SK-N-SH treated with all-trans-retinoic acid at 6 μM for 48 hours (cell line): Measurements from ENCODE around the gene FOXN3.

Experiments
- ATAC-seq: fragments of 200-7000 bp; cut with Tn5 transposase; 3 replicates; pipeline ENCODE4 v1.9.1; 2020; ENCODE audit warnings: mild to moderate bottlenecking, moderate library complexity
- CREB5 ChIP-seq: fragments of 250-450 bp; sonication (Bioruptor Pico); IDR thresholded peaks from 2 replicates; pipeline ENCODE4 v1.5.1; 2020; ENCODE audit warnings: low read depth, mild to moderate bottlenecking, moderate library complexity
- CSDC2 ChIP-seq: fragments of 250-450 bp; sonication (Bioruptor Pico); IDR thresholded peaks from 2 replicates; pipeline ENCODE4 v1.5.0; 2020; ENCODE audit warnings: mild to moderate bottlenecking, moderate library complexity
- ESRRG ChIP-seq: fragments of 250-450 bp; sonication (Bioruptor Pico); IDR thresholded peaks from 2 replicates; pipeline ENCODE4 v1.6.1; 2021; ENCODE audit warnings: mild to moderate bottlenecking
- OSR1 ChIP-seq: fragments of 250-450 bp; sonication (Bioruptor Pico); IDR thresholded peaks from 2 replicates; pipeline ENCODE4 v1.8.0; 2022; ENCODE audit warnings: moderate library complexity, mild to moderate bottlenecking, inconsistent platforms
- POU6F1 ChIP-seq: fragments of 250-450 bp; sonication (Bioruptor Pico); IDR thresholded peaks from 2 replicates; pipeline ENCODE4 v1.8.0; 2021; ENCODE audit warnings: low read depth, mild to moderate bottlenecking, moderate library complexity, borderline replicate concordance
- PPARA ChIP-seq: fragments of 250-450 bp; sonication (Bioruptor Pico); IDR thresholded peaks from 2 replicates; pipeline ENCODE4 v1.5.0; 2020; ENCODE audit warnings: mild to moderate bottlenecking, borderline replicate concordance
- SNAI2 ChIP-seq: fragments of 250-450 bp; sonication (Bioruptor Pico); IDR thresholded peaks from 2 replicates; pipeline ENCODE4 v1.5.0; 2020; ENCODE audit warnings: mild to moderate bottlenecking, moderate library complexity
- TCF4 ChIP-seq: fragments of 250-450 bp; sonication (Bioruptor Pico); IDR thresholded peaks from 2 replicates; pipeline ENCODE4 v1.8.0; 2021; ENCODE audit warnings: mild to moderate bottlenecking, moderate library complexity, borderline replicate concordance
- TOX ChIP-seq: fragments of 250-450 bp; sonication (Bioruptor Pico); IDR thresholded peaks from 2 replicates; pipeline ENCODE4 v1.8.0; 2021; ENCODE audit warnings: mild to moderate bottlenecking, moderate library complexity, borderline replicate concordance
- TSHZ2 ChIP-seq: fragments of 250-450 bp; sonication (Bioruptor Pico); IDR thresholded peaks from 2 replicates; pipeline ENCODE4 v1.5.0; 2020; ENCODE audit warnings: mild to moderate bottlenecking, moderate library complexity
- ZC3H10 ChIP-seq: fragments of 250-450 bp; sonication (Bioruptor Pico); IDR thresholded peaks from 2 replicates; pipeline ENCODE4 v1.5.1; 2021; ENCODE audit warnings: mild to moderate bottlenecking, moderate library complexity
- ZFP3 ChIP-seq: fragments of 250-450 bp; sonication (Bioruptor Pico); IDR thresholded peaks from 2 replicates; pipeline ENCODE4 v1.5.0; 2020; ENCODE audit warnings: mild to moderate bottlenecking, moderate library complexity
- ZFP30 ChIP-seq: fragments of 450-650 bp; formaldehyde crosslinking; IDR thresholded peaks from 2 replicates; pipeline ENCODE4 v1.5.0; 2022; ENCODE audit warnings: mild to moderate bottlenecking, moderate library complexity
- ZNF565 ChIP-seq: fragments of 450-650 bp; formaldehyde crosslinking; conservative IDR thresholded peaks from 2 replicates; pipeline ENCODE4 v1.5.0; 2020; ENCODE audit warnings: low read depth, mild to moderate bottlenecking, moderate library complexity
- ZNF70 ChIP-seq: fragments of 450-650 bp; formaldehyde crosslinking; IDR thresholded peaks from 2 replicates; pipeline ENCODE4 v1.5.0; 2020; ENCODE audit warnings: mild to moderate bottlenecking, moderate library complexity
- ZNF8 ChIP-seq: fragments of 450-650 bp; formaldehyde crosslinking; IDR thresholded peaks from 2 replicates; pipeline ENCODE4 v1.5.0; 2020; ENCODE audit warnings: mild to moderate bottlenecking, moderate library complexity
- TF ChIP-seq, protein P1 (sequence below): fragments of 250-450 bp; sonication (Bioruptor Pico); IDR thresholded peaks from 2 replicates; pipeline ENCODE4 v1.8.0; 2020; ENCODE audit warnings: mild to moderate bottlenecking, moderate library complexity, borderline replicate concordance

FOXN3 gene

GRCh38 chr14:89384023-89384422 lies 33.0 kb downstream of the FOXN3 start:
- no peak for ATAC-seq
- TF ChIP-seq TSHZ2 (CRISPR knock-in tag) (no peak), CSDC2 (CRISPR knock-in tag) (no peak), ZC3H10 (no peak), ZFP3 (no peak), ZNF70 (CRISPR knock-in tag) (no peak), CREB5 (CRISPR knock-in tag) (no peak), OSR1 (CRISPR knock-in tag) (no peak), ZNF8 (CRISPR knock-in tag) (no peak), ESRRG (CRISPR knock-in tag) (no peak), TOX (CRISPR knock-in tag) (no peak), ZNF565 (CRISPR knock-in tag) (no peak), PPARA (CRISPR knock-in tag) (no peak), SNAI2 (CRISPR knock-in tag) (no peak), ZFP30 (no peak), TCF4 (CRISPR knock-in tag) (no peak), POU6F1 (CRISPR knock-in tag) (no peak)
- TF ChIP-seq, protein P1, sequence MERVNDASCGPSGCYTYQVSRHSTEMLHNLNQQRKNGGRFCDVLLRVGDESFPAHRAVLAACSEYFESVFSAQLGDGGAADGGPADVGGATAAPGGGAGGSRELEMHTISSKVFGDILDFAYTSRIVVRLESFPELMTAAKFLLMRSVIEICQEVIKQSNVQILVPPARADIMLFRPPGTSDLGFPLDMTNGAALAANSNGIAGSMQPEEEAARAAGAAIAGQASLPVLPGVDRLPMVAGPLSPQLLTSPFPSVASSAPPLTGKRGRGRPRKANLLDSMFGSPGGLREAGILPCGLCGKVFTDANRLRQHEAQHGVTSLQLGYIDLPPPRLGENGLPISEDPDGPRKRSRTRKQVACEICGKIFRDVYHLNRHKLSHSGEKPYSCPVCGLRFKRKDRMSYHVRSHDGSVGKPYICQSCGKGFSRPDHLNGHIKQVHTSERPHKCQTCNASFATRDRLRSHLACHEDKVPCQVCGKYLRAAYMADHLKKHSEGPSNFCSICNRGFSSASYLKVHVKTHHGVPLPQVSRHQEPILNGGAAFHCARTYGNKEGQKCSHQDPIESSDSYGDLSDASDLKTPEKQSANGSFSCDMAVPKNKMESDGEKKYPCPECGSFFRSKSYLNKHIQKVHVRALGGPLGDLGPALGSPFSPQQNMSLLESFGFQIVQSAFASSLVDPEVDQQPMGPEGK (CRISPR knock-in tag): no peak

DNA sequence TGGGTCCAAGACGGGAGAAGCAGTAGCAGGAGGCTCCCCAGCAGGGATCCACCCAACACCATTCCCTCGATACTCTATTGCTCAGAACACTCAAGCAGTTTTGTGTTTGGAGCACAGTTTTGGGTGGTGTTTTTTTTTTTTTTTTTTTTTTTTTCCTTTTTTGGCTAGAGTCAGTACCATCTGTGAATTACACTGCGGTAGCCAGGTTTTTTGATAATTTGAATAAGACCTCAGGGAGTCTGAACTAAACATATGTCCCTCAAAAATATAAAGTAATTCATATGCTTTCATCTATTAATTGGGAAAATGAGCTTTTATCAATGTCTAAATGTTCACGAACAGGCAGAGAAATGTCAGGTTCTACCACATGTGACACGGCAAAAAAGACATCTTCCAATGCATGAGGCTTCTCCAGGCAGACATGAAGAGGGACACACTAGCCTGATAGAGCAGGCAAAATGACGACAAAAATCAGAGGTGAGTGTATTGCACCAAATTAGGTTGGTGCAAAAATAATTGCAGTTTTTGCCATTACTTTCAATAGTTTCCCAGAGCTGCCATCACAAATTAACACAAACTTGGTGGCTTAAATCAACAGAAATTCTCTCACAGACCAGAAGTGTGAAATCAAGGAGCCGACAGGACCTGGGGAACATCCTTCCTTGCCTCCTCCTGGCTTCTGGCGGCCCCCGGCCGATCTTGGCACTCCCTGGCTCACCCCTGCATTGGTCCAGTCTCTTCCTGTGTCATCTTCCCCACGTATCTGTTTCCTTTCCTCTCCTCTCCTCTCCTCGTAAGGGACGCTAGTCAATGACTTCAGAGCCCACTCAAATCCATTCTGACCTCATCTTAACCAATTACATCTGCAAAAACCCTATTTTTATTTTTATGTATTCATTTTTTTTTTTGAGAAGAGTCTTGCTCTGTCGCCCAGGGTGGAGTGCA lies 33.9 kb downstream of the FOXN3 start:
- TF ChIP-seq TSHZ2 (CRISPR knock-in tag) (no peak), POU6F1 (CRISPR knock-in tag) (no peak)
- TF ChIP-seq, all 23 proteins: peak for 0
- ATAC-seq: no peak
